ENCODE measurements around the gene LPO.

DNA sequence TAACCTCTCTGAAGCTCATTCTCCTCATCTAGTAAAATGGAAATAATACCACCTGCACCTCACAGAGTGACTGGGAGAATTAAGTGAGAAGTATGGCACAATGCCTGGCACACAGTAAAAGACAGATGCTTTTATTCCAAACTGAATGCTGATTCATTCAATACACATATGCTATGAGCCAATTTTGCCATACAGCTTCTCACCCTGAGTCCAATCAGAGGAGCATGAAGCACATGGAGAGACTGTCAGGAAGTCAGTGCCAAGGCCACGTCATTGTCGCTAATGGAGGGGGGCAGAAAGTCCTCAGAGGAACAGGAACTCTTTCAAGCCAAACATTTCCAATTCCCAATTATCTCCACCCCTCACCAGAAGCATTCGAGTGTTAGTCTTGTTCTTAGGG is 30.9 kb upstream of the LPO start:
- TF ChIP-seq, protein P1, sequence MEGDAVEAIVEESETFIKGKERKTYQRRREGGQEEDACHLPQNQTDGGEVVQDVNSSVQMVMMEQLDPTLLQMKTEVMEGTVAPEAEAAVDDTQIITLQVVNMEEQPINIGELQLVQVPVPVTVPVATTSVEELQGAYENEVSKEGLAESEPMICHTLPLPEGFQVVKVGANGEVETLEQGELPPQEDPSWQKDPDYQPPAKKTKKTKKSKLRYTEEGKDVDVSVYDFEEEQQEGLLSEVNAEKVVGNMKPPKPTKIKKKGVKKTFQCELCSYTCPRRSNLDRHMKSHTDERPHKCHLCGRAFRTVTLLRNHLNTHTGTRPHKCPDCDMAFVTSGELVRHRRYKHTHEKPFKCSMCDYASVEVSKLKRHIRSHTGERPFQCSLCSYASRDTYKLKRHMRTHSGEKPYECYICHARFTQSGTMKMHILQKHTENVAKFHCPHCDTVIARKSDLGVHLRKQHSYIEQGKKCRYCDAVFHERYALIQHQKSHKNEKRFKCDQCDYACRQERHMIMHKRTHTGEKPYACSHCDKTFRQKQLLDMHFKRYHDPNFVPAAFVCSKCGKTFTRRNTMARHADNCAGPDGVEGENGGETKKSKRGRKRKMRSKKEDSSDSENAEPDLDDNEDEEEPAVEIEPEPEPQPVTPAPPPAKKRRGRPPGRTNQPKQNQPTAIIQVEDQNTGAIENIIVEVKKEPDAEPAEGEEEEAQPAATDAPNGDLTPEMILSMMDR (IDR thresholded peaks at IDR 0.05), result no peak
- TF ChIP-seq POLR2A (IDR thresholded peaks at IDR 0.05), result no peak

All from body of pancreas (tissue), 4 donors.